HepG2 (cell line): ENCODE measurements around the gene KIAA1958.

Source experiments
- PHF8 ChIP-seq: sonication (generic); formaldehyde crosslinking; IDR thresholded peaks from 2 replicates; pipeline ENCODE4 v1.5.0; 2020; ENCODE audit warnings: missing genetic modification reagents
- POLR2AphosphoS5 ChIP-seq: IDR thresholded peaks from 2 replicates; pipeline ENCODE4 v1.6.1; 2012; ENCODE audit warnings: low read depth, low read length
- REST ChIP-seq, 2 experiments: IDR thresholded peaks; 2 replicates each; pipeline ENCODE4 v1.6.1; 2011 to 2012; ENCODE audit warnings: low read length in 2 of 2, borderline replicate concordance in 1 of 2, low read depth in 1 of 2, mild to moderate bottlenecking in 1 of 2, moderate library complexity in 1 of 2
- SRF ChIP-seq: IDR thresholded peaks from 2 replicates; pipeline ENCODE4 v1.6.1; 2011; ENCODE audit warnings: mild to moderate bottlenecking, low read depth, low read length, moderate library complexity

- TF ChIP-seq REST (IDR thresholded peaks at IDR 0.05; ENCODE audit: borderline replicate concordance in 1 of 2, low read depth in 1 of 2, low read length in 2 of 2) (no peak), PHF8 (no peak), POLR2AphosphoS5 (no peak), SRF (no peak)
These were observed 144.9 kb downstream of the KIAA1958 start for GRCh38 chr9:112631313-112632070.
